Rectal smooth muscle tissue (tissue), 1 donor: Measurements from ENCODE around the gene DCP2.

Experiments used
- H3K27ac ChIP-seq: one replicate; pipeline ENCODE4 v1.7.0; 2013; ENCODE audit warnings: low read depth, low read length, inconsistent platforms
- H3K27me3 ChIP-seq: one replicate; pipeline ENCODE4 v1.7.0; 2013; ENCODE audit warnings: low read length; ENCODE audit not compliant: control insufficient read depth, insufficient read depth
- H3K36me3 ChIP-seq: one replicate; pipeline ENCODE4 v1.7.0; 2013; ENCODE audit warnings: low read length; ENCODE audit not compliant: control insufficient read depth, insufficient read depth
- H3K4me1 ChIP-seq: one replicate; pipeline ENCODE4 v1.7.0; 2013; ENCODE audit warnings: low read length; ENCODE audit not compliant: control insufficient read depth, insufficient read depth
- H3K4me3 ChIP-seq: one replicate; pipeline ENCODE4 v1.7.0; 2013; ENCODE audit warnings: low read length
- H3K9ac ChIP-seq: one replicate; pipeline ENCODE4 v1.7.0; 2013; ENCODE audit warnings: low read length

Gene DCP2

DNA sequence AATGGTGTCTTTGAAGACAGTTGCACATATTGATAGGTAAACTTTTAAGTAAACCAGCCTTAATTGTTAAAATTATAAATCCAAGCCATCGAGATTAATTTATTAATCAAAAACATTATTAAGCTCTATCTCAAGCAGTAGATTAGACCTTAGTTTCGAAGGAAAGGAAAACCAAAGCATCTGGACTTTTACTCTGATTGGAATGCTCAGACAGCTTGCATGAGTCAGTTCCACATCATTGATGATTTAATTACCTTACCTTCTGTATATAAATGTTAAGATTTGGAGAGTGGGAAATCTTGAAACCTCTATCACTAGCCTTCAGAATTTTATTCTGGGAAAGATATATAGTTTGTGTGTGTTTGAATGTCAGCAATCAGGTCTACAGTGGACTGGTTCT lies 23.9 kb downstream of the DCP2 start:
- Histone ChIP-seq H3K27ac (no peak overlapping the region), H3K36me3 (peaks cover 6% of the 10 kb centered on the region), H3K4me1 (no peaks in the 10 kb centered on the region), H3K4me3 (no peak overlapping the region), H3K9ac (no peak overlapping the region), H3K27me3 (no peaks in the 10 kb centered on the region)

DNA sequence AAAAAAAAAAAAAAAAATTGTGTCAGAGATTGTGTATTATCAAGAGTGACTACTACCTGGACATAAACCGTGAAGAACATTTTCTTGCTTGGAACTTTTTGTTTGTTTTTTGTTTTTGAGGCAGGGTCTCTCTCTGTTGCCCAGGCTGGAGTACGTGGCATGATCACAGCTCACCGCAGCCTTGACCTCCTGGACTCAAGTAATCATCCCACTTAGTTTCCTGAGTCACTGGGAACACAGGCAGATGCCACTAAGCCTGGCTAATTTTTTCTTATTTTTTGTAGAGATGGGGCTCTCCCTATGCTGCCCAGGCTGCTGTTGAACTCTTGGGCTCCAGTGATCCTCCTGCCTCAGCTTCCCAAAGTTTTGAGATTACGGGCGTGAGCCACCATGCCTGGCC lies 25.8 kb downstream of the DCP2 start:
- H3K27me3 ChIP-seq: no peaks in the 10 kb centered on the region
- H3K27ac ChIP-seq: no peak overlapping the region
- peaks cover 7% of the 10 kb centered on the region for H3K36me3 ChIP-seq
- H3K4me3 ChIP-seq: no peak overlapping the region
- no peak overlapping the region for H3K9ac ChIP-seq
- H3K4me1 ChIP-seq: no peaks in the 10 kb centered on the region

DNA sequence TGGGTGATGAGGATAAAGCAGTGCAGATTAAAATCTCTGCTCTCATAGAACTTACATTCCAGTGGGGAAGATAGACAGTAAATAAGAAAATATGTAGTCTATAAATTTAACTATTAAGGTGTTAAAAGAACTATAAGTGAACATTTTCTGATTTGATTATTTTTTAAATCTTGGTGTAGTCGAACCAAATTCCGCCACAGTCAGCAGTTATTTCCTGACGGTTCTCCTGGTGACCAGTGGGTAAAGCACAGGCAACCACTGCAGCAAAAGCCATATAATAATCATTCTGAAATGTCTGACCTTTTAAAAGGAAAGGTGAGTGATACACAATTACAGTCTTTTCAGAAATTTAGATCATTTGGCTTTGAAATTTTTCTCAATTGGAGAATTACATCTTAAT lies 27.2 kb downstream of the DCP2 start:
- Histone ChIP-seq H3K36me3 (peaks cover 7% of the 10 kb centered on the region), H3K4me3 (no peak overlapping the region)

DNA sequence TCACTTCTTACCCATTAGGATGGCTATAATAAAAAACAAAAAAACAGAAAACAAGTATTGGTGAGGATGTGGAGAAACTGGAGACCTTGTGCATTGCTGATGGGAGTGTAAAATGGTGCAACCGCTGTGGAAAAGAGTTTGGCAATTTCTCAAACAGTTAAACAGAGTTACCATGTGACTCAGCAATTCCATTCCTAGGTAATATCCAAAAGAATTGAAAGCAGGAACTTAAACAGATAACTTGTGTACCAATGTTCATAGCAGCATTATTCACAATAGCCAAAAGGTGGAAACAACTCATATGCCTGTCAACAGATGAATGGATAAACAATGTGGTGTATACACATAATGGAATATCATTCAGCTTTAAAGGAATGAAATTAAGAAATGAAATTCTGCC lies 28.9 kb downstream of the DCP2 start:
- Histone ChIP-seq H3K27ac (no peak overlapping the region), H3K4me3 (no peak overlapping the region), H3K27me3 (no peaks in the 10 kb centered on the region), H3K9ac (no peak overlapping the region), H3K36me3 (peaks cover 7% of the 10 kb centered on the region), H3K4me1 (no peaks in the 10 kb centered on the region)

More for the DNA sequence above, 27.2 kb downstream of the DCP2 start:
- Histone ChIP-seq H3K9ac (no peak overlapping the region), H3K27ac (no peak overlapping the region), H3K27me3 (no peaks in the 10 kb centered on the region), H3K4me1 (no peaks in the 10 kb centered on the region)

DNA sequence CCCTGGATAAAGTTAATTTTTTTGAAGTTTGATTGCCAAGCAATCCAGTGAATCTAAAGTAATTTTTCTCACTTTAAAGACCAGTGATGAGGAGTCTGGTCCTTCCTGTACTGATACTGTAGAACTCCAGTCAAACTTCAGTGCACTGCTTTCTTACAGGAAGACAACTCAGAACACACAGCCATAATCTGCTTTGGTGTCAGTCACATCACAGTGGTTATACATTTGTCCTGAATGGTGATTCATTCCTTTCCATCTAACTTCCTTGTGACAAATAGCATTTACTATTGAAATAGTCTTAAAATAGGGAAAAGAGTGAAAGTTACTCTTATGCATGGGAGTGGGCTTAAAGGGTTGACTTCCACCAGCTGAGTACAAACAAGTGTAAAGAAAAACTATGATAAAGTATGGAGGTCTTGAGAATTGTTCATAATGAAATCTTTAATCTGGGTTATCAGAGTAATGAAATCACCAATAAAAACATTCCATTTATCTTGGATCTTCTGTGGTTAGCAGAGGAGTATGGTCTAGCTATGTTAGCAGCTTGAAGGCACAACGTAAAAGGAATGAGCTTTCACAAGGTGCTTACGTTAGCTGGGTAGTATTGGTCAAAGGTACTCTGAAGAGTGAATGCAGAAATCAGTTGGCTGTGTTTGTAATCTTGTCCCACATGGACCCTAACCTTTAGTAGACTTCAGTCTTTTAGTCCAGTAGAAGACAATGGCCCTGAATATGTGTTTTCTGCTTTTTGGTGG lies 41.5 kb downstream of the DCP2 start:
- H3K27me3 ChIP-seq: no peaks in the 10 kb centered on the region
- H3K36me3 ChIP-seq: peaks cover 4% of the 10 kb centered on the region
- H3K4me1 ChIP-seq: no peaks in the 10 kb centered on the region
- H3K9ac ChIP-seq: no peak overlapping the region
- no peak overlapping the region for H3K4me3 ChIP-seq
- no peak overlapping the region for H3K27ac ChIP-seq

DNA sequence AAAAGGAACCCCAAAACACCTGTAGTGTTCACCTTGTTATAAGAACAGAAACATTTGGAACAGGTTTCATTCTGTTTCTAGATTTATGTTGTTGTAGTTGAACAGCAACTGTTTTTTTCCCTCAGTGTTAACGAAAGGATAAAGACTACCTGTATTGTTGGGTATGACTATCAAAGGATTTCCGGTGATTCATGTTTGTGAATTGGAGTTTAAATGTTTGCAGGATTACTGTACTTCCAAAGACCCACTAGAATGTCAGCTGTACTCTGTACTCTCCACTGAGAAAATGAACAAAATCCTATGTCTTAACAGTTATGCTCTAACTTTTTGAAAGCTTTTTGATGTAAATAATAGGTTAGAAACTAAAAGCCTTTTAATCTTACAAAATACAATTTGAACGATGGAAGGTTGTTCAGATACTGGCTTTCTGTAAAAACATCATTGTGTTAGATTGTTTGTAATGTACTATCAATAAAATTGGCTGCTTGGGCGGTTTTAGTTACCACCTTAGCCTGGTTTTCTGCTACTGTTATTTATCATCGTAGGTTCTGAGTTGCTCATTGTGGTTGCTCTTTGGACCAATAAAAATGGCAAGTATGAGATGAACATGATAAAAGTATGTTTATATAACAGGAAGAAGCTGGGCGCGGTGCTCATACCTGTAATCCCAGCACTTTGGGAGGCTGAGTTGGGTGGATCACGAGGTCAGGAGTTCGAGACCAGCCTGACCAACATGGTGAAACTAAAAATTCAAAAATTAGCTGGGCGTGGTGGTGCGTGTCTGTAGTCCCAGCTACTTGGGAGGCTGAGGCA lies 44.1 kb downstream of the DCP2 start:
- no peak overlapping the region for H3K4me3 ChIP-seq
- no peak overlapping the region for H3K27ac ChIP-seq
- no peaks in the 10 kb centered on the region for H3K4me1 ChIP-seq
- H3K9ac ChIP-seq: no peak overlapping the region
- no peaks in the 10 kb centered on the region for H3K27me3 ChIP-seq
- no peaks in the 10 kb centered on the region for H3K36me3 ChIP-seq

DNA sequence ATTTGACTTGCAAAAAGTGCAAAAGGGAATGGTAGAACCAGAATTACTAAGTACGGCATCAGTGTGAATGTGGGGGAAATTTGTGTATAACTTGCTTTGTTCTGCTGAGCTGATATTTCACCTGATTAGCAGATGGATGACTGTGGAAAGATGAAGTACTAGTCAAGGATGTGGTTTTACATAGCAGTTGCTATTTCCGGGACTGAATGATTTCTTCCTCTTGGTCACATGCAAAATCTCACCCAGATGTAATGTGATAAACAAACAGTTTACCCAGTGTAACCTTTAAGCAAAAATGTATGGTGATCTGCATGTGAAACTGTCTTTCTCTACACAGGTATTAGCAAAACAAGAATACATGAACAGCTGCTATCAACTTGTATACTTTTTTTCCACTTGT lies 46.1 kb downstream of the DCP2 start:
- H3K27me3 ChIP-seq: no peaks in the 10 kb centered on the region

DNA sequence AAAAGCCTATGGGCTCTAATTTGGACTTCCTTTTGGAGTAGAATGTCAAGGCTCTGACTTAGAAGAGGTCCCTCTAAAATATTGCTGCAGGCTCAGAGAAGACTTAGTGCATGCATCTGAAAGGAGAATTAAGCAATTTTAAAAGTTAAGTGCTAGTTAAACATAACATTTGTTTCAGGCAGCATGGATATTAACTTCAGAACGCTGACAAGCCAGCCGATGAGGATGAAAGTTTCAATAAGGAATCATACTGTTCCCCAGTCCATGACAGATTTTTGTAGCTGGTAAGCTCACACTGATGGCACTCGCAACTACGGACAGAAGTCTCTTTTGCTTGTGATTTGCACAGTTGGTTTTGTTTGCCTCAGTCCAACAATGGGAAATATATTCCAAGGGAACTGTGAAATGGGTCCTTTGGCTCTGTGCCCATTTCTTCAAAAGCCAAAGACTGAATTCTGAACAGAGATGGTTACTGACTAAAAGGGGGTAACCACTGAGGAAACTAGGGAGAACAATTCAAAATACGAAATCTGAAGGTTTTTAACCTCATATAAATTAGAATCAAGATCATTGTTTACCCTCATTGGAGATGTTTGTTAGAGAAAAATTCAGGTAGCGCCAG lies 47.6 kb downstream of the DCP2 start:
- no peaks in the 10 kb centered on the region for H3K4me1 ChIP-seq
- H3K27ac ChIP-seq: no peak overlapping the region

More for the DNA sequence above, 46.1 kb downstream of the DCP2 start:
- Histone ChIP-seq H3K9ac (no peak overlapping the region), H3K4me3 (no peak overlapping the region), H3K27ac (no peak overlapping the region), H3K4me1 (no peaks in the 10 kb centered on the region), H3K36me3 (peaks cover 5% of the 10 kb centered on the region)

DNA sequence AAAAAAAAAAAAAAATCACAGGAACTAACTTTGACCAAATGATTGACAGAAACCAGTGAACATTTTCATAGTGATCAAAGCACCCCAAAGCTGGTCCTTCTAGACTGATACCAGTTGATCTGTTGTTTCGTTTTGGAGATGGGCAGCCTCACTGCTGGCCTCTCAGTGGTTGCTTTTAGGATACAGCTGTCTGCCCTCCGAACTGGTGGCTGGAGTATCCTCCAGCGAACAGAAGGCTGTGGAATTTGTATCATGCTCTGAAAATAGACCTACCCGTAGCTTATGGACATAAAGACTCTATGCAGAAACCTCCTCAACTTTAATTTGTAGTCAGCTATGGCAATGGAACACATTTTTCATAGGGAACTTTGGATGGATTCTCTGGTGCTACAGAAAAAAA lies 49.0 kb downstream of the DCP2 start:
- Histone ChIP-seq H3K9ac (no peak overlapping the region), H3K4me3 (no peak overlapping the region), H3K27ac (no peak overlapping the region), H3K4me1 (no peaks in the 10 kb centered on the region), H3K36me3 (peaks cover 5% of the 10 kb centered on the region), H3K27me3 (no peaks in the 10 kb centered on the region)

More for the DNA sequence above, 47.6 kb downstream of the DCP2 start:
- no peak overlapping the region for H3K4me3 ChIP-seq
- no peak overlapping the region for H3K9ac ChIP-seq
- no peaks in the 10 kb centered on the region for H3K27me3 ChIP-seq
- H3K36me3 ChIP-seq: peaks cover 5% of the 10 kb centered on the region

DNA sequence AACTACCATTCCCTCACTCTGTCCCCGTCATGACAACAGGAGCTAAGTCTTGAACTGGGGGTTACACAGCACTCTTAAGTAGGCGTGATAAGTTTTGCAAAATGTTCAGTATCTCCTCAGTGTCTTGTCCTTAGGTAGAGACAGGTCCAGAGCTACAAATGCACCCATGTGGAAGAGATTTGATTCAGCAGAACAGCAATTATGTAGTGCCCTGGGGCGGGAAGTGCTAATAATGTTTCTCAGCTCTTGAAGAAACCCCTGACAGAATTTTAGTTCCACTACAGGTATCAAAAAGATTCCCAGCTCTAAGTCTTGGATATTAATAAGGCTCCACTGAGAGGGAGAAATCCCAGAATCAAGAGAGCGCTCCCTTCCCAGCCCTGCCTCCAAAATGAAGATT lies 49.6 kb downstream of the DCP2 start:
- Histone ChIP-seq H3K36me3 (peaks cover 5% of the 10 kb centered on the region), H3K9ac (no peak overlapping the region), H3K4me3 (no peak overlapping the region), H3K27ac (no peak overlapping the region), H3K4me1 (no peaks in the 10 kb centered on the region), H3K27me3 (no peaks in the 10 kb centered on the region)

DNA sequence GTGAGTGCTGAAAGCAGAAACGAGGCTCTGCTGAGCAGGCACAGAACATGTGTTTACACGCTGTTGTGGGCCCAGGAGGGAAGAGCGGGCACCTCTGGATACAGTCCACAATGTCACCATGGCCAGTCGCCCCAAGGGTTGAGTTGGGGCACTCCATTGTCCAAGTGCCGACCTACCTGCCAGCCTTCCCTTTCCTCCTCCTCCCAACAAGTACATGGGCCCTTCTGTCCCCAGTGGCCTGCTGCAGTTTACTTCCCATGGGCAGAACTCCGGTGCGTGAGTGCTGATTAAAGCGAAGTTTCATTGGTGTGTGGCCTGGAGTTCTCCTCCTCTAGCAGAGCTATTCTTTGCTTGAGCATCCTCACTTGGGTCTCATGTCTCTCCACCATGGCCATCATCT lies 50.4 kb downstream of the DCP2 start:
- no peaks in the 10 kb centered on the region for H3K4me1 ChIP-seq
- no peak overlapping the region for H3K4me3 ChIP-seq
- H3K27me3 ChIP-seq: no peaks in the 10 kb centered on the region
- H3K9ac ChIP-seq: no peak overlapping the region
- H3K36me3 ChIP-seq: peaks cover 5% of the 10 kb centered on the region
- H3K27ac ChIP-seq: no peak overlapping the region

DNA sequence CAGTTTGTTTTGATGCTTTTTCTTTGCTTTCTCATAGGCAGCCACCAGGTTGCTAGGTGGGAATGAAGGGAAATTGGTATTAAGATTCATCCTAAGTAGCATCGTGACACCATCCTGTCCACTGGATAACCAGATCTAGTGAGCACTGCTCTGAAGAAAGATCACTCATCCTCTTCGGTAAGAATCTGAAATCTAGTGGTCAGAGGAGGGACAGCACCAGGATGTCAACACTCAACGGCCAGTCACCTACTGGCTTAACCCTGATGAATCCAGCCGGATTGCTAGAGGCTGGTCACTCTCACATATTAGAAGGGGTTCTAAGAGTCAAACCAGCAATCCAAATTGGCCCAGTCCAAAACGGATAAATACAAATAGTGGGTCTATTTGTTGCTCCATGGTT lies 50.8 kb downstream of the DCP2 start:
- no peaks in the 10 kb centered on the region for H3K27me3 ChIP-seq
- H3K9ac ChIP-seq: no peak overlapping the region
- no peak overlapping the region for H3K27ac ChIP-seq
- peaks cover 5% of the 10 kb centered on the region for H3K36me3 ChIP-seq
- H3K4me1 ChIP-seq: no peaks in the 10 kb centered on the region
- H3K4me3 ChIP-seq: no peak overlapping the region
